Bladder microvascular endothelial cell (primary cell): ENCODE measurements around the gene GARIN5B. TPM values are rescaled to one million over a fixed set of nuclear protein-coding genes. Genes with fewer than 3 reads are reported as not detected.

Experiments
- total RNA-seq: library from RNA; depleted of rRNA; stranded (reverse); fragments of >200 nt; gene quantifications from 2 replicates; pipeline ENCODE4 v1.2.3, GENCODE V29; 2014

Gene GARIN5B
- total RNA-seq, result not detected in 2 replicates

GRCh38 chr19:55362990-55363716, at the start of gene GARIN5B:
Gene GARIN5B, minus strand, starts transcription at chr19:55363260. Its CDS starts 194 bp downstream, at chr19:55363066.

GRCh38 chr19:55407550-55407799, 44.4 kb upstream of the GARIN5B start, which contains the start of gene UBE2S:
Gene UBE2S, minus strand, starts transcription at chr19:55407788. Its CDS starts 199 bp downstream, at chr19:55407589.

GRCh38 chr19:55385724-55386492, 22.8 kb upstream of the GARIN5B start, which contains the start of gene RPL28:
Gene RPL28, plus strand, starts transcription at chr19:55385932. Its CDS starts 426 bp downstream, at chr19:55386358.

GRCh38 chr19:55384131-55384919, 21.3 kb upstream of the GARIN5B start, which contains the start of gene TMEM238:
Gene TMEM238, minus strand, starts transcription at chr19:55384292. Its CDS starts 33 bp downstream, at chr19:55384259.

GRCh38 chr19:55376241-55376933, 13.3 kb upstream of the GARIN5B start, which contains the start of gene TMEM190:
Gene TMEM190, plus strand, starts transcription at chr19:55376826. Its CDS starts 28 bp downstream, at chr19:55376854.

GRCh38 chr19:55370305-55370988, 7.4 kb upstream of the GARIN5B start, which contains the start of gene IL11:
Gene IL11, minus strand, starts transcription at chr19:55370463. Its CDS starts 153 bp downstream, at chr19:55370310.

GRCh38 chr19:55354698-55355212, 8.3 kb downstream of the GARIN5B start, which contains the start of gene COX6B2:
Gene COX6B2, minus strand, starts transcription at chr19:55354719. Its CDS starts 198 bp downstream, at chr19:55354521.

GRCh38 chr19:55339105-55339888, 23.8 kb downstream of the GARIN5B start, which contains the start of gene KMT5C:
Gene KMT5C, plus strand, starts transcription at chr19:55339876. Its CDS starts 2,061 bp downstream, at chr19:55341937.

GRCh38 chr19:55325172-55325571, 37.9 kb downstream of the GARIN5B start, which contains the start of gene TMEM150B:
Gene TMEM150B, minus strand, starts transcription at chr19:55325341. Its CDS starts 4,305 bp downstream, at chr19:55321036.

Other genes starting within 250 kb of the GARIN5B start
- 34.8 and 39.8 TPM in 2 replicates for gene PPP1R12C, start 245.6 kb downstream of the GARIN5B start, total RNA-seq
- 1.4 and 4.7 TPM in 2 replicates for gene TNNT1, start 214.1 kb downstream of the GARIN5B start, total RNA-seq
- gene TNNI3, start 205.5 kb downstream of the GARIN5B start, total RNA-seq, result not detected in 2 replicates
- 0.16 and 0.19 TPM in 2 replicates for gene DNAAF3, start 196.6 kb downstream of the GARIN5B start, total RNA-seq
- not detected in 2 replicates for gene SYT5, start 183.0 kb downstream of the GARIN5B start, total RNA-seq
- 0.25 and 0.65 TPM in 2 replicates for gene PTPRH, start 153.8 kb downstream of the GARIN5B start, total RNA-seq
- 0.32 and 1.0 TPM in 2 replicates for gene TMEM86B, start 134.5 kb downstream of the GARIN5B start, total RNA-seq
- 20.4 and 44.2 TPM in 2 replicates for gene PPP6R1, start 104.2 kb downstream of the GARIN5B start, total RNA-seq
- 21.5 and 23.5 TPM in 2 replicates for gene HSPBP1, start 83.2 kb downstream of the GARIN5B start, total RNA-seq
- 0.49 and 0.82 TPM in 2 replicates for gene BRSK1, start 79.3 kb downstream of the GARIN5B start, total RNA-seq
- not detected in 2 replicates for gene TMEM150B, start 37.9 kb downstream of the GARIN5B start, total RNA-seq
- gene KMT5C, start 23.4 kb downstream of the GARIN5B start, total RNA-seq, result 3.9 and 6.2 TPM in 2 replicates
- not detected in 2 replicates for gene COX6B2, start 8.5 kb downstream of the GARIN5B start, total RNA-seq
- under 0.01 TPM in 1 of 2 replicates, not detected in the other for gene IL11, start 7.2 kb upstream of the GARIN5B start, total RNA-seq
- gene TMEM190, start 13.6 kb upstream of the GARIN5B start, total RNA-seq, result not detected in 2 replicates
- not detected in 2 replicates for gene TMEM238, start 21.0 kb upstream of the GARIN5B start, total RNA-seq
- gene RPL28, start 22.7 kb upstream of the GARIN5B start, total RNA-seq, result 170 and 234 TPM in 2 replicates
- 31.8 and 82.4 TPM in 2 replicates for gene UBE2S, start 44.5 kb upstream of the GARIN5B start, total RNA-seq
- gene SHISA7, start 80.0 kb upstream of the GARIN5B start, total RNA-seq, result not detected in 2 replicates
- gene ISOC2, start 98.4 kb upstream of the GARIN5B start, total RNA-seq, result 38.4 and 40.0 TPM in 2 replicates
- gene C19orf85, start 101.5 kb upstream of the GARIN5B start, total RNA-seq, result not detected in 2 replicates
- 0.81 and 1.8 TPM in 2 replicates for gene ZNF628, start 113.4 kb upstream of the GARIN5B start, total RNA-seq
- gene NAT14, start 121.9 kb upstream of the GARIN5B start, total RNA-seq, result 9.4 and 9.8 TPM in 2 replicates
- 0.16 and 0.31 TPM in 2 replicates for gene SSC5D, start 125.2 kb upstream of the GARIN5B start, total RNA-seq
- not detected in 2 replicates for gene SBK2, start 173.9 kb upstream of the GARIN5B start, total RNA-seq
- 0.13 and 0.16 TPM in 2 replicates for gene SBK3, start 182.3 kb upstream of the GARIN5B start, total RNA-seq
- 2.1 and 3.0 TPM in 2 replicates for gene ZNF579, start 217.6 kb upstream of the GARIN5B start, total RNA-seq
- gene FIZ1, start 236.3 kb upstream of the GARIN5B start, total RNA-seq, result 1.3 and 3.1 TPM in 2 replicates
- 9.5 and 10.5 TPM in 2 replicates for gene ZNF524, start 237.0 kb upstream of the GARIN5B start, total RNA-seq
- 0.97 and 1.5 TPM in 2 replicates for gene ZNF865, start 242.4 kb upstream of the GARIN5B start, total RNA-seq